K562 (cell line): ENCODE results near the gene MUC22. TPM values are rescaled to one million over a fixed set of nuclear protein-coding genes. Genes with fewer than 3 reads are reported as not detected.

Source experiments
- ATAC-seq: fragments of 200-7000 bp; cut with Tn5 transposase; 3 replicates; pipeline ENCODE4 v1.9.1; 2020; ENCODE audit warnings: moderate library complexity
- BruUV-seq: library from RNA; stranded (reverse); fragments of 400-500 nt; replicated peaks from 2 replicates; lab custom pipeline; 2021; lab: Mats Ljungman, UMichigan
- CTCF ChIA-PET: fragments of 300-600 bp; formaldehyde crosslinking; extraction: SDS; loops from one replicate; lab custom pipeline; 2021; ENCODE audit warnings: low intra/inter-chr PET ratio; lab: Yijun Ruan, JAX
- POLR2A ChIA-PET: fragments of 300-600, 350-650 bp; sonication (Branson Sonifier 250); formaldehyde crosslinking; extraction: SDS; loops from one replicate; lab custom pipeline; 2021; ENCODE audit warnings: antibody characterized with exemption, inconsistent platforms; lab: Yijun Ruan, JAX
- DNase-seq, 4 experiments: peaks; one replicate each; pipeline versions ENCODE4 v3.0.0 to v3.0.0-alpha.2; 2011 to 2018; ENCODE audit warnings: low spot score in 3 of 4, mixed read lengths in 3 of 4; ENCODE audit errors: extremely low read depth in 1 of 4
- FAIRE-seq: peaks from 2 replicates; lab custom pipeline; 2011; peaks lifted over from hg19 to GRCh38; lab: Jason Lieb, UNC
- H2AFZ ChIP-seq: 2 replicates; pipeline ENCODE4 v1.6.0; 2011; ENCODE audit warnings: low read depth, low read length, control low read depth, inconsistent platforms
- H3K27ac ChIP-seq: fragments of 200-600 bp; 3 replicates; pipeline ENCODE4 v1.8.0; 2011; ENCODE audit warnings: low read depth, mild to moderate bottlenecking, control low read depth, inconsistent platforms, low read length, moderate library complexity, mixed read lengths; ENCODE audit errors: extremely low read depth
- H3K27me3 ChIP-seq, 2 experiments: fragments of 300-600 bp in 1 of 2; 2 replicates in 1 of 2; 3 replicates in 1 of 2; pipeline versions ENCODE4 v1.6.0 to v1.8.0; 2011; ENCODE audit warnings: inconsistent platforms in 2 of 2, low read length in 2 of 2, mild to moderate bottlenecking in 1 of 2, mixed read lengths in 1 of 2, moderate library complexity in 1 of 2; ENCODE audit not compliant: control insufficient read depth in 2 of 2, insufficient read depth in 2 of 2
- H3K36me3 ChIP-seq: fragments of 300-600 bp; 3 replicates; pipeline ENCODE4 v1.8.0; 2011; ENCODE audit warnings: mild to moderate bottlenecking, low read length, inconsistent platforms; ENCODE audit not compliant: control insufficient read depth, insufficient read depth
- H3K4me1 ChIP-seq, 2 experiments: fragments of 200-600 bp in 1 of 2; replicated peaks in 1 of 2; 2 replicates in 1 of 2; 3 replicates in 1 of 2; pipeline versions ENCODE4 v1.5.1 to v1.8.0; 2011; ENCODE audit warnings: inconsistent platforms in 2 of 2, low read length in 2 of 2, mild to moderate bottlenecking in 1 of 2, mixed read lengths in 1 of 2, moderate library complexity in 1 of 2; ENCODE audit not compliant: control insufficient read depth in 2 of 2, insufficient read depth in 2 of 2
- H3K4me2 ChIP-seq: 2 replicates; pipeline ENCODE4 v1.6.1; 2011; ENCODE audit warnings: low read length, control low read depth, inconsistent platforms, mixed read lengths; ENCODE audit not compliant: insufficient read depth
- H3K4me3 ChIP-seq: fragments of 200-600 bp; sonication (generic), shearing (Covaris generic); 2 replicates; pipeline ENCODE4 v1.5.1; 2016; ENCODE audit warnings: control low read depth, inconsistent platforms
- H3K79me2 ChIP-seq: fragments of 200-600 bp; 3 replicates; pipeline ENCODE4 v1.8.0; 2011; ENCODE audit warnings: low read length, inconsistent platforms; ENCODE audit not compliant: control insufficient read depth, insufficient read depth
- H3K9ac ChIP-seq, 2 experiments: 2 replicates each; pipeline versions ENCODE4 v1.6.0 to v1.6.1; 2011; ENCODE audit warnings: low read depth in 2 of 2, low read length in 2 of 2, control low read depth in 1 of 2, inconsistent platforms in 1 of 2, mild to moderate bottlenecking in 1 of 2, mixed read lengths in 1 of 2; ENCODE audit not compliant: insufficient read depth in 1 of 2
- H3K9me1 ChIP-seq: one replicate; pipeline ENCODE4 v1.6.0; 2011; ENCODE audit warnings: inconsistent platforms, mild to moderate bottlenecking, low read length, moderate library complexity; ENCODE audit not compliant: control insufficient read depth, insufficient read depth
- H3K9me3 ChIP-seq: replicated peaks from 2 replicates; pipeline ENCODE4 v1.5.1; 2011; ENCODE audit warnings: low read depth, low read length, inconsistent platforms; ENCODE audit not compliant: control insufficient read depth, insufficient read depth
- H4K20me1 ChIP-seq: replicated peaks from 2 replicates; pipeline ENCODE4 v1.6.1; 2011; ENCODE audit warnings: low read length, inconsistent platforms, mixed read lengths; ENCODE audit not compliant: control insufficient read depth, insufficient read depth
- ESRRA ChIP-seq: fragments of 450-650 bp; IDR thresholded peaks from 2 replicates; pipeline ENCODE4 v1.6.1; 2014; ENCODE audit warnings: low read depth, mild to moderate bottlenecking, moderate library complexity, borderline replicate concordance
- GATAD2A ChIP-seq: fragments of 450-650 bp; IDR thresholded peaks from 2 replicates; pipeline ENCODE4 v1.6.1; 2017
- MTA2 ChIP-seq: fragments of 450-650 bp; IDR thresholded peaks from 2 replicates; pipeline ENCODE4 v1.6.1; 2016; ENCODE audit warnings: low read depth
- NFE2L1 ChIP-seq: fragments of 450-650 bp; IDR thresholded peaks from 2 replicates; pipeline ENCODE4 v1.6.1; 2016; ENCODE audit warnings: missing genetic modification characterization, low read depth, mild to moderate bottlenecking, missing compliant biosample characterization, moderate library complexity, borderline replicate concordance
- PRMT5 ChIP-seq: sonication (generic); formaldehyde crosslinking; IDR thresholded peaks from 2 replicates; pipeline ENCODE4 v1.5.0; 2020; ENCODE audit warnings: missing genetic modification reagents
- SIN3B ChIP-seq: fragments of 450-650 bp; IDR thresholded peaks from 2 replicates; pipeline ENCODE4 v1.6.1; 2017; ENCODE audit warnings: low read depth, mild to moderate bottlenecking, moderate library complexity
- ZC3H8 ChIP-seq: fragments of 450-650 bp; IDR thresholded peaks from 2 replicates; pipeline ENCODE4 v1.6.1; 2017
- ZNF175 ChIP-seq: fragments of 200-800 bp; sonication (Bioruptor generic); IDR thresholded peaks from 2 replicates; pipeline ENCODE4 v1.6.1; 2016; ENCODE audit warnings: low read depth, mild to moderate bottlenecking, missing genetic modification characterization, missing compliant biosample characterization
- WGBS: fragments of 100-300 bp; shearing (Covaris generic); methylation state at CpG from one replicate; pipeline ENCODE4 v1.1.6; 2016; ENCODE audit warnings: low coverage, mixed read lengths; ENCODE audit not compliant: insufficient coverage; ENCODE audit errors: missing lambda C conversion rate; 5-methylcytosine and 5-hydroxymethylcytosine counted together
- in situ Hi-C: fragments of 300-500 bp; cut with MboI; formaldehyde crosslinking; loops from 4 replicates; pipeline ENCODE4 v1.15.0; 2018; ENCODE audit warnings: inconsistent platforms, mixed read lengths
- intact Hi-C: fragments of 100-400 bp; cut with micrococcal nuclease; formaldehyde crosslinking; loops from 2 replicates; pipeline ENCODE4 v1.14.2; 2022
- polyA plus RNA-seq, 8 experiments: library from polyadenylated mRNA; depleted of rRNA in 4 of 8; stranded (reverse) in 5 of 8; unstranded in 3 of 8; fragments of >200 nt; fragmentation: Nextera tagmentation in 2 of 8; fragmentation: Illumina TruSeq in 1 of 8; extraction: Ambion mirVana in 2 of 8; extraction: Trizol in 1 of 8; gene quantifications; 2 replicates each; pipeline versions ENCODE4 v1.2.1 to v1.2.3, GENCODE V29; 2011 to 2014; ENCODE audit warnings: inconsistent platforms in 1 of 8, missing spikeins in 1 of 8
- total RNA-seq, 7 experiments: library from RNA; depleted of rRNA in 6 of 7; stranded (reverse); fragments of >200 nt in 6 of 7; fragmentation: Illumina TruSeq in 2 of 7; extraction: Trizol in 2 of 7; gene quantifications; 2 replicates each; pipeline versions ENCODE4 v1.2.1 to v1.2.3, GENCODE V29; 2011 to 2021; ENCODE audit warnings: low replicate concordance in 1 of 7
- TF ChIP-seq, protein P1 (sequence below): sonication (generic); formaldehyde crosslinking; IDR thresholded peaks from 2 replicates; pipeline ENCODE4 v1.8.0; 2023; ENCODE audit warnings: missing genetic modification reagents, mild to moderate bottlenecking, borderline replicate concordance
- TF ChIP-seq, protein P2 (sequence below), 2 experiments: fragments of 450-650 bp in 1 of 2; IDR thresholded peaks; 2 replicates each; pipeline ENCODE4 v1.6.1; 2011 to 2017; ENCODE audit warnings: low read depth in 2 of 2, antibody characterized with exemption in 1 of 2, borderline replicate concordance in 1 of 2, low read length in 1 of 2, mild to moderate bottlenecking in 1 of 2, mixed read lengths in 1 of 2; ENCODE audit not compliant: control insufficient read depth in 1 of 2
- TF ChIP-seq, protein P3 (sequence below): fragments of 450-650 bp; IDR thresholded peaks from 2 replicates; pipeline ENCODE4 v1.6.1; 2018; ENCODE audit warnings: mild to moderate bottlenecking, low read depth; ENCODE audit not compliant: partially characterized antibody

MUC22 gene
- total and polyA plus RNA-seq, 9 of the 15 experiments (the other 6 are each of a cell fraction or from before 2014, with no cell fraction given), result 0.01 to 0.03 TPM; not detected in 7

DNA sequence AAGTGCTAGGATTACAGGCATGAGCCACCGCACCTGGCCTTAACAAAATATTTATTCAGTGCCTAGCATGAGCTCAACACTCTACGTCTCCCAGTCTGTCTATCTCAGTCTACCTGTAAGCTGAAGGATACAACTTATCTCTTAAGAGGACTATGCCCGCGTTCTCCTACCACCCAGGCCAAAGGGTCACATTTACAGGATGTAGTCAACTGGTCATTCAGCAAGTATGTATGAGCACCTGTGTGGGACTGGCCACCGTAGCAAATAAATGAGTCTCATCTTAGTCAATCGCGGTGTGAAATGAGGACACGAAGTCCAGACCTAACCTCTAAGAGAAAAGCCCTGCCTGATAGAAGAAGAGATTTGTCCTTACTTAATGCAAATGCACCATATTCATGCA lies 49.9 kb downstream of the MUC22 start:
- ATAC-seq (no peak), DNase-seq (no peak), FAIRE-seq (no peak)
- ChIA-PET CTCF (interaction anchor here (0.6 to 1.6 kb wide), 3 partner anchors 27 to 306 kb away, joined by 3 to 5 read pairs (median 4); no protein-coding TSS in a partner anchor), POLR2A (interaction anchor here (1.6 kb wide), 1 partner anchor 9 kb away, joined by 3 read pairs; no protein-coding TSS in a partner anchor)
- no peaks in the 10 kb centered on the region for H3K9me1 ChIP-seq
- H3K4me1 ChIP-seq, result no peaks in the 10 kb centered on the region
- no peaks in the 10 kb centered on the region for H3K9me3 ChIP-seq
- H4K20me1 ChIP-seq, result peaks cover 6% of the 10 kb centered on the region; the same call in 1 of the 2 replicates
- H3K27ac ChIP-seq, result no peak overlapping the region
- no peak overlapping the region for H2AFZ ChIP-seq
- peaks cover 51 to 52% of the 10 kb centered on the region in 2 experiments for H3K27me3 ChIP-seq
- 15% methylated on average over 8 of the region's 8 CpGs for WGBS
- intact Hi-C loops (no loop called here), in situ Hi-C loops (no loop called here)
- no peak overlapping the region for H3K4me3 ChIP-seq
- no peaks in the 10 kb centered on the region for H3K36me3 ChIP-seq
- BruUV-seq, result no TSS peak
- H3K4me2 ChIP-seq, result no peak overlapping the region
- no peaks in the 10 kb centered on the region for H3K79me2 ChIP-seq
- no peak overlapping the region for H3K9ac ChIP-seq
- TF ChIP-seq MTA2, result no peak
- no peak for TF ChIP-seq GATAD2A
- no peak for TF ChIP-seq ESRRA
- no peak for TF ChIP-seq PRMT5 (CRISPR knock-in tag)
- TF ChIP-seq, protein P1, sequence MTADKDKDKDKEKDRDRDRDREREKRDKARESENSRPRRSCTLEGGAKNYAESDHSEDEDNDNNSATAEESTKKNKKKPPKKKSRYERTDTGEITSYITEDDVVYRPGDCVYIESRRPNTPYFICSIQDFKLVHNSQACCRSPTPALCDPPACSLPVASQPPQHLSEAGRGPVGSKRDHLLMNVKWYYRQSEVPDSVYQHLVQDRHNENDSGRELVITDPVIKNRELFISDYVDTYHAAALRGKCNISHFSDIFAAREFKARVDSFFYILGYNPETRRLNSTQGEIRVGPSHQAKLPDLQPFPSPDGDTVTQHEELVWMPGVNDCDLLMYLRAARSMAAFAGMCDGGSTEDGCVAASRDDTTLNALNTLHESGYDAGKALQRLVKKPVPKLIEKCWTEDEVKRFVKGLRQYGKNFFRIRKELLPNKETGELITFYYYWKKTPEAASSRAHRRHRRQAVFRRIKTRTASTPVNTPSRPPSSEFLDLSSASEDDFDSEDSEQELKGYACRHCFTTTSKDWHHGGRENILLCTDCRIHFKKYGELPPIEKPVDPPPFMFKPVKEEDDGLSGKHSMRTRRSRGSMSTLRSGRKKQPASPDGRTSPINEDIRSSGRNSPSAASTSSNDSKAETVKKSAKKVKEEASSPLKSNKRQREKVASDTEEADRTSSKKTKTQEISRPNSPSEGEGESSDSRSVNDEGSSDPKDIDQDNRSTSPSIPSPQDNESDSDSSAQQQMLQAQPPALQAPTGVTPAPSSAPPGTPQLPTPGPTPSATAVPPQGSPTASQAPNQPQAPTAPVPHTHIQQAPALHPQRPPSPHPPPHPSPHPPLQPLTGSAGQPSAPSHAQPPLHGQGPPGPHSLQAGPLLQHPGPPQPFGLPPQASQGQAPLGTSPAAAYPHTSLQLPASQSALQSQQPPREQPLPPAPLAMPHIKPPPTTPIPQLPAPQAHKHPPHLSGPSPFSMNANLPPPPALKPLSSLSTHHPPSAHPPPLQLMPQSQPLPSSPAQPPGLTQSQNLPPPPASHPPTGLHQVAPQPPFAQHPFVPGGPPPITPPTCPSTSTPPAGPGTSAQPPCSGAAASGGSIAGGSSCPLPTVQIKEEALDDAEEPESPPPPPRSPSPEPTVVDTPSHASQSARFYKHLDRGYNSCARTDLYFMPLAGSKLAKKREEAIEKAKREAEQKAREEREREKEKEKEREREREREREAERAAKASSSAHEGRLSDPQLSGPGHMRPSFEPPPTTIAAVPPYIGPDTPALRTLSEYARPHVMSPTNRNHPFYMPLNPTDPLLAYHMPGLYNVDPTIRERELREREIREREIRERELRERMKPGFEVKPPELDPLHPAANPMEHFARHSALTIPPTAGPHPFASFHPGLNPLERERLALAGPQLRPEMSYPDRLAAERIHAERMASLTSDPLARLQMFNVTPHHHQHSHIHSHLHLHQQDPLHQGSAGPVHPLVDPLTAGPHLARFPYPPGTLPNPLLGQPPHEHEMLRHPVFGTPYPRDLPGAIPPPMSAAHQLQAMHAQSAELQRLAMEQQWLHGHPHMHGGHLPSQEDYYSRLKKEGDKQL (CRISPR knock-in tag), result no peak
- TF ChIP-seq, protein P2, sequence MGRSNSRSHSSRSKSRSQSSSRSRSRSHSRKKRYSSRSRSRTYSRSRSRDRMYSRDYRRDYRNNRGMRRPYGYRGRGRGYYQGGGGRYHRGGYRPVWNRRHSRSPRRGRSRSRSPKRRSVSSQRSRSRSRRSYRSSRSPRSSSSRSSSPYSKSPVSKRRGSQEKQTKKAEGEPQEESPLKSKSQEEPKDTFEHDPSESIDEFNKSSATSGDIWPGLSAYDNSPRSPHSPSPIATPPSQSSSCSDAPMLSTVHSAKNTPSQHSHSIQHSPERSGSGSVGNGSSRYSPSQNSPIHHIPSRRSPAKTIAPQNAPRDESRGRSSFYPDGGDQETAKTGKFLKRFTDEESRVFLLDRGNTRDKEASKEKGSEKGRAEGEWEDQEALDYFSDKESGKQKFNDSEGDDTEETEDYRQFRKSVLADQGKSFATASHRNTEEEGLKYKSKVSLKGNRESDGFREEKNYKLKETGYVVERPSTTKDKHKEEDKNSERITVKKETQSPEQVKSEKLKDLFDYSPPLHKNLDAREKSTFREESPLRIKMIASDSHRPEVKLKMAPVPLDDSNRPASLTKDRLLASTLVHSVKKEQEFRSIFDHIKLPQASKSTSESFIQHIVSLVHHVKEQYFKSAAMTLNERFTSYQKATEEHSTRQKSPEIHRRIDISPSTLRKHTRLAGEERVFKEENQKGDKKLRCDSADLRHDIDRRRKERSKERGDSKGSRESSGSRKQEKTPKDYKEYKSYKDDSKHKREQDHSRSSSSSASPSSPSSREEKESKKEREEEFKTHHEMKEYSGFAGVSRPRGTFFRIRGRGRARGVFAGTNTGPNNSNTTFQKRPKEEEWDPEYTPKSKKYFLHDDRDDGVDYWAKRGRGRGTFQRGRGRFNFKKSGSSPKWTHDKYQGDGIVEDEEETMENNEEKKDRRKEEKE (IDR thresholded peaks at IDR 0.05; ENCODE audit: borderline replicate concordance in 1 of 2, control insufficient read depth in 1 of 2, low read depth in 2 of 2, low read length in 1 of 2), result no peak
- TF ChIP-seq ZNF175 (CRISPR knock-in tag), result no peak
- no peak for TF ChIP-seq SIN3B
- TF ChIP-seq ZC3H8, result no peak
- TF ChIP-seq, protein P3, sequence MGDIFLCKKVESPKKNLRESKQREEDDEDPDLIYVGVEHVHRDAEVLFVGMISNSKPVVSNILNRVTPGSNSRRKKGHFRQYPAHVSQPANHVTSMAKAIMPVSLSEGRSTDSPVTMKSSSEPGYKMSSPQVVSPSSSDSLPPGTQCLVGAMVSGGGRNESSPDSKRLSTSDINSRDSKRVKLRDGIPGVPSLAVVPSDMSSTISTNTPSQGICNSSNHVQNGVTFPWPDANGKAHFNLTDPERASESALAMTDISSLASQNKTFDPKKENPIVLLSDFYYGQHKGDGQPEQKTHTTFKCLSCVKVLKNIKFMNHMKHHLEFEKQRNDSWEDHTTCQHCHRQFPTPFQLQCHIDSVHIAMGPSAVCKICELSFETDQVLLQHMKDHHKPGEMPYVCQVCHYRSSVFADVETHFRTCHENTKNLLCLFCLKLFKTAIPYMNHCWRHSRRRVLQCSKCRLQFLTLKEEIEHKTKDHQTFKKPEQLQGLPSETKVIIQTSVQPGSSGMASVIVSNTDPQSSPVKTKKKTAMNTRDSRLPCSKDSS, result no peak
- no peak for TF ChIP-seq NFE2L1
